ENCODE data around the gene CDC6. TPM values are rescaled to one million over a fixed set of nuclear protein-coding genes. Genes with fewer than 3 reads are reported as not detected.

The CDC6 gene
- total RNA-seq, 2 donors from 2014 or later: 60.9 to 101 TPM

DNA sequence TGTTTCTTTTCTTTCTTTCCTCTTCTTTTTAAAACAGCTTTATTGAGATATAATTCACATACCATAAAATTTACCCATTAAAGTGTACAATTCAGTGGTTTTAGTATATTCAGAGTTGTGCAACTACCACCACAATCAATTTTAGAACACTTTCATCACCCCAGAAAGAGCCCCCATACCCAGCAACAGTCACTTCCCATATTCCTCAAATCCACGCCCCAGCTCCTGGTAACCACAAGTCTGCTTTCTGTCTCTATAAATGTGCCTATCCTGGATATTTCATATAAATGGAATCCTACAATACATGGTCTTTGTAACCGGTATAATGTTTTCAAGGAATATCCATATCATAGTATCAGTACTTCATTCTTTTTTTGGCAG is 40.7 kb downstream of the CDC6 start:
- H3K27ac Mint-ChIP-seq: peak overlapping the region; percentile 27
- H3K4me1 Mint-ChIP-seq: peaks cover 55% of the 10 kb centered on the region
- no peaks in the 10 kb centered on the region for H3K9me3 Mint-ChIP-seq
- ATAC-seq (replicated peaks): no peak
- H3K27me3 Mint-ChIP-seq: no peaks in the 10 kb centered on the region
- peak overlapping the region; percentile 98 for H3K4me3 Mint-ChIP-seq
- peaks cover 64% of the 10 kb centered on the region for H3K36me3 Mint-ChIP-seq (ENCODE audit: low read depth)

DNA sequence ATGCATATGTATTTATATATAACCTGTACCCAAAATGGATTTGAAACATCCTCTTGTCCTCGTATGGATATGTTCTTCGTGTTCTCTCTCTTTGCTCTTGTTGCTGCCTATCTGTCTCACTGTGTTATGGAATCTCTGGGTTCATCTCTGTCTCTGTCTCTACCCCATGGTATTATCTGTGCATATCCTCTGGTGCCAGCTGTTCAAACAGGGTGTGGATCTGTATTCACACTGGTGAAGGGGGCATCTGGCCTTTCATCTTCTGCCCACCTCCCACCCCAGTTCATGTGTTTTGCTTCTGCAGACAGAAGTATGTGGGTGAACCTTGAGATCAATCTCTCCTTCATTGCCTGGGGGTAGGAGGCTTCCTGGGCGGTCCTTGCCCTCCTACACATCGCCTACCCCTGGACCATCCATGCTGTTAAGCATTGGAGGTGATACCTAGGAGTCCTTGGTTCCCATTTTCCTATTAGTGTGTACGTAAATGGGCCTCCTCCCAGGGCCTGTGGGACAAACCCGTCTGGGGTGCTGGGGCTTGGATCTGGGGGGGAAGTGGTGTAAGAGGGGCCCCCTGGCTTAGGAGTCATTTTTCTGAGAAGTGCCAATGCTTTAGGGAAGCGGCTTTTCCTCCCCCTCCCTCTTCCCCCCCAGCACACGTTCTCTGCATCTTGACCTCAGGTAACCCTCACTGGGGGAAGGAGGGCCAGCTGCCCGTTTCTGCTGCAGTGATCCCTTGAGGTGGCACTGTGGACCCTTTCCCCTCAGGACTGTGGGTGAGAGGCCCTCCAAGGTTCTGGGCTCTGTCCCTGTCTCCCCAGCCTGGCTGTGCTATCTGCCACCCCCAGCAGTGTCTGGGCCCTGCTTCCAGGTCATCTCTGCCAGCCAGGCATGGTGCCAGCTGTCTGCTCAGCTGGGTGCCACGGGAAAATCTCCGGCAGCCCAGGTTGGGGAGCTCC is 42.4 kb downstream of the CDC6 start:
- Mint-ChIP-seq H3K27me3 (no peaks in the 10 kb centered on the region), H3K27ac (peak overlapping the region; percentile 73), H3K4me1 (peaks cover 62% of the 10 kb centered on the region), H3K4me3 (peak overlapping the region; percentile 98), H3K9me3 (no peaks in the 10 kb centered on the region), H3K36me3 (ENCODE audit: low read depth) (peaks cover 70% of the 10 kb centered on the region)
- ATAC-seq (replicated peaks): peak; percentile 10

DNA sequence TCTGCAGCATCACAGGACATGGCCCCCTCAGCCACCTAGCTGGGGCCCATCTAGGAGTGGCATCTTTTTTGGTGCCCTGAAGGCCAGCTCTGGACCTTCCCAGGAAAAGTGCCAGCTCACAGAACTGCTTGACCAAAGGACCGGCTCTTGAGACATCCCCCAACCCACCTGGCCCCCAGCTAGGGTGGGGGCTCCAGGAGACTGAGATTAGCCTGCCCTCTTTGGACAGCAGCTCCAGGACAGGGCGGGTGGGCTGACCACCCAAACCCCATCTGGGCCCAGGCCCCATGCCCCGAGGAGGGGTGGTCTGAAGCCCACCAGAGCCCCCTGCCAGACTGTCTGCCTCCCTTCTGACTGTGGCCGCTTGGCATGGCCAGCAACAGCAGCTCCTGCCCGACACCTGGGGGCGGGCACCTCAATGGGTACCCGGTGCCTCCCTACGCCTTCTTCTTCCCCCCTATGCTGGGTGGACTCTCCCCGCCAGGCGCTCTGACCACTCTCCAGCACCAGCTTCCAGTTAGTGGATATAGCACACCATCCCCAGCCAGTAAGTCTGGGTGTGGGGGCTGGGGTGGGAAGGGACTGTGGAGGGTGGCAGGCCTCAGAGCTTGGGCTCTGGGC is 43.3 kb downstream of the CDC6 start:
- H3K36me3 Mint-ChIP-seq (ENCODE audit: low read depth): peaks cover 73% of the 10 kb centered on the region
- H3K27me3 Mint-ChIP-seq: no peaks in the 10 kb centered on the region
- no peaks in the 10 kb centered on the region for H3K9me3 Mint-ChIP-seq
- peak overlapping the region; percentile 73 for H3K27ac Mint-ChIP-seq
- peaks cover 56% of the 10 kb centered on the region for H3K4me1 Mint-ChIP-seq
- ATAC-seq (replicated peaks): no peak
- H3K4me3 Mint-ChIP-seq: peak overlapping the region; percentile 98

DNA sequence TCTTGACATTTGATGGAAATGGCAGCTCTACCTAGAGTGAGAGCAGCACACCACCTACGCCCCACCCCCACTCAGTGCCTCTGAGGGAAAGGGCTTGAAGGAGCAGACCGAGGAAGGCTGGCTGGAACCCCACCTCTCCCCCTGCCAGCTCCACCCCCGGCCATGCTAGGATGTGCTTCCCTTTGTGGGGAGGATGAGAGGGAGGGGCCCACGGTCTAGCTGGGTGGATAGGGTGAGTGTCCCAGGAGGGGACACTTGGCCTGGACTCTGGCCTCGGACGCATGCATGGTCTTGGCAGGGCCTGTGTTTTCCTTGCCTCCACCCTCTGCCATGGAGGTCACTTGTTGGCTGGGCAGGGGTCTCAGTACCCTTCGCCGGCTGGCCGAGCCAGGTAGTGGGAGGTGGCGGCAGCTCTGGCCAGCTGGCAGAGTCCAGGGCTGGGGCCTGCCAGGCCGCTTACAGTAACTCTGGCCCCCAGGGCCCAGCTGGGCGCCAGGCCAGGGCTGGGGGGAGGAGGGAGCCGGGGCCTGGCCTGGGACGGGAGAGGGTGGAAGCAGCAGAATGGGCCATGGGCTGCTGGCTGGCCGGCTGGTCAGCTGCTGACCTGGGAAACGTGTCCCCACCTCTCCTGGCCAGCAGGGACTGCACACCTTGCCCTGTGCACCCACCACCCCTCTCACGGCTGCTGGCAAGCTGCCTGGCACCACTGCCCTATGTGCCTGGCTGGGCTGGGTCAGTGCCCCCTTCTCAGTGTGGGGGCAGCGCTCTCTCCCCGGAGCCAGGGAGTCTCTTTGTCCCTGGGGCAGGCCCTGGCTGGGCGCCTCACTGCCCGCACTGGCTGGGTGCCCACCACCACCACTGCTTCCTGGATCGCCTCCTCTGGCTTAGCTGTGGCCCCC is 44.3 kb downstream of the CDC6 start:
- no peaks in the 10 kb centered on the region for H3K9me3 Mint-ChIP-seq
- peaks cover 50% of the 10 kb centered on the region for H3K4me1 Mint-ChIP-seq
- no peaks in the 10 kb centered on the region for H3K27me3 Mint-ChIP-seq
- H3K4me3 Mint-ChIP-seq: peak overlapping the region; percentile 98
- peaks cover 65% of the 10 kb centered on the region for H3K36me3 Mint-ChIP-seq (ENCODE audit: low read depth)
- ATAC-seq (replicated peaks): no peak
- peak overlapping the region; percentile 73 for H3K27ac Mint-ChIP-seq

DNA sequence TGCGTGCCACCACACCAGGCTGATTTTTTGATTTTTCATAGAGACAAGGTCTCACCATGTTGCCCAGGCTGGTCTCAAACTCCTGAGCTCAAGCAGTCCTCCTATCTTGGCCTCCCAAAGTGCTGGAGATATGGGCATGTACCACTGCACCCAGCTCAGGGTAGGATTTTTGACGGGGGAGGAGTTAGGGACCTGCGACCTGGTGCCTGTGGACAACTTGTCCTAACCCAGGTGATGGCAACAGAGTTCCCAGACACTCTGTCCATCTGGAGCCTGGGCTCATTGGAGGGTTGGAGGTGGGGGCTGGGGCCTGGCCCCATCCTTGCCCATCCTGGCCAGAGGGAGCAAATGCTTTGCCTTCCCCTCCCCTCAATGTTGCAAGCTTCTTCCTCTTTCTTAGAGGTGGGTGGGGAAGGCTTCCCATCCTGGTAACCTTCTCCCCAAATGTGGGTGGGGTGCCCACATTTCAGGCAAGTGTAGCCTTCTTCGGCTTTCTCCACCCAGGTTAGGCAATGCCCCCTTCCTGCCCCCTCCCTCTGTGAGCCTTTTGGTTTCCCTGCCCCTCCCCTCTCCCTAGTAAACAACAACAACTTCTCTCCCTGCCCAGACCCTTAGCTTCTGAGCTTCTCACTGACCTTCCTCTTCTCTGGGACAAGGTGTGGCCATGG is 46.2 kb downstream of the CDC6 start:
- Mint-ChIP-seq H3K4me1 (peaks cover 43% of the 10 kb centered on the region), H3K27ac (peak overlapping the region; percentile 23), H3K9me3 (no peaks in the 10 kb centered on the region), H3K27me3 (no peaks in the 10 kb centered on the region), H3K36me3 (ENCODE audit: low read depth) (peaks cover 50% of the 10 kb centered on the region), H3K4me3 (peak overlapping the region; percentile 7)
- no peak for ATAC-seq (replicated peaks)

DNA sequence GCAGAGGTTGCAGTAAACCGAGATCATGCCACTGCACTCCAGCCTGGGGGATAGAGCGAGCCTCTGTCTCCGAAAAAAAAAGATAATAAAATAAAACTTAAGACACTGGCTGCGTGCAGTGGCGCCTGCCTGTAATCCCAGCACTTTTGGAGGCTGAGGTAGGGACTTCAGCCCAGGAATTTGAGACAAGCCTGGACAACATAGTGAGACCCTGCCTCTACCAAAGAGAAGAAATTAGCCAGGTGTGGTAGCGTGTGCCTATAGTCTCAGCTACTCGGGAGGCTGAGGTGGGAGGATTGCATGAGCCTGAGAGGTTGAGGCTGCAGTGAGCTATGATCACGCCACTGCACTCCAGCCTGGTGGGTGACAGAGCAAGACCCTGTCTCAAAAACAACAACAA is 47.9 kb downstream of the CDC6 start:
- H3K27me3 Mint-ChIP-seq: no peaks in the 10 kb centered on the region
- peaks cover 44% of the 10 kb centered on the region for H3K4me1 Mint-ChIP-seq
- ATAC-seq (replicated peaks): no peak
- H3K36me3 Mint-ChIP-seq (ENCODE audit: low read depth): peaks cover 56% of the 10 kb centered on the region
- H3K9me3 Mint-ChIP-seq: no peaks in the 10 kb centered on the region
- no peak overlapping the region for H3K4me3 Mint-ChIP-seq
- no peak overlapping the region for H3K27ac Mint-ChIP-seq

DNA sequence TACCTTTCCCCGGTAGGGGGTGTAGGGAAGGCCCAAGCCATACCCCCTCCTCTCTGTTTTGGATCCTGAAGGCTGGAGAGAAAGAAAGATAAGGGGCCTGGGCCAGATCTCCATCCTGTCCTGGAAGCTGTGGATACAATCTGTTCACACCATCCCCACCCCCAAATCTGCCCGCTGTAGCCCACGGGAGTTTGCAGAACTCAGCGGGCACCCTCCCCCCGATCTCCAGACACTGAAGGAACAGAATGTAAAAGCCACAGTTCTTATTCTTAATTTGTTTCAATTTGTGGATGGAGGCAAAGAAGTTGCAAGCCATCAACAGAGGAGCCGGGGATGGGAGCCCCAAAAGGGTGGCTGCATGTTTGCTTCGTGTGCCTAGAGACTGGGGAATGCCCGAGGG is 49.7 kb downstream of the CDC6 start:
- H3K9me3 Mint-ChIP-seq: no peaks in the 10 kb centered on the region
- H3K27me3 Mint-ChIP-seq: no peaks in the 10 kb centered on the region
- peak overlapping the region; percentile 84 for H3K27ac Mint-ChIP-seq
- peaks cover 47% of the 10 kb centered on the region for H3K36me3 Mint-ChIP-seq (ENCODE audit: low read depth)
- H3K4me1 Mint-ChIP-seq: peaks cover 38% of the 10 kb centered on the region
- ATAC-seq (replicated peaks): no peak
- H3K4me3 Mint-ChIP-seq: peak overlapping the region; percentile 54

DNA sequence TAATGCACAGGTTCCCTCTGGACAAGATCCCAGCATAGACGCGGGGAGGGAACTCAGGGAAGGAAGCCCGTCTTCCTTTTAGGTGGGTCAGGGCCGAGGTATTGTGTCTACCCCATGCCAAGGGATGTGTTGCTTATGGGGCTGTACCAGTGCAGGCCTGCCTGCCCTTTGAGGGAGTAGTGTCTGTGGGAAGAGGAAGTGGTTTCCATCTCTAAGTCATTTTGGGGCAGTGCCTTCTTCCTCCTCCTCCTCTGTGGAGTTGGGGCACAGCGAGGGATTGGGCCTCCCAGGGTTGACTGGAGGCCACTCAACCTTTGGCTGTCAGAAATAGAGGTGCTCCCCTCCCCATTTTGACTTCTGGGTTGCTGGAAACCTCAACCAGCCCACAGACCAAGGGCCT is 50.4 kb downstream of the CDC6 start:
- Mint-ChIP-seq H3K9me3 (no peaks in the 10 kb centered on the region), H3K4me1 (peaks cover 37% of the 10 kb centered on the region), H3K27ac (peak overlapping the region; percentile 84), H3K27me3 (no peaks in the 10 kb centered on the region), H3K4me3 (peak overlapping the region; percentile 54), H3K36me3 (ENCODE audit: low read depth) (peaks cover 47% of the 10 kb centered on the region)
- peak; percentile 71 for ATAC-seq (replicated peaks)

DNA sequence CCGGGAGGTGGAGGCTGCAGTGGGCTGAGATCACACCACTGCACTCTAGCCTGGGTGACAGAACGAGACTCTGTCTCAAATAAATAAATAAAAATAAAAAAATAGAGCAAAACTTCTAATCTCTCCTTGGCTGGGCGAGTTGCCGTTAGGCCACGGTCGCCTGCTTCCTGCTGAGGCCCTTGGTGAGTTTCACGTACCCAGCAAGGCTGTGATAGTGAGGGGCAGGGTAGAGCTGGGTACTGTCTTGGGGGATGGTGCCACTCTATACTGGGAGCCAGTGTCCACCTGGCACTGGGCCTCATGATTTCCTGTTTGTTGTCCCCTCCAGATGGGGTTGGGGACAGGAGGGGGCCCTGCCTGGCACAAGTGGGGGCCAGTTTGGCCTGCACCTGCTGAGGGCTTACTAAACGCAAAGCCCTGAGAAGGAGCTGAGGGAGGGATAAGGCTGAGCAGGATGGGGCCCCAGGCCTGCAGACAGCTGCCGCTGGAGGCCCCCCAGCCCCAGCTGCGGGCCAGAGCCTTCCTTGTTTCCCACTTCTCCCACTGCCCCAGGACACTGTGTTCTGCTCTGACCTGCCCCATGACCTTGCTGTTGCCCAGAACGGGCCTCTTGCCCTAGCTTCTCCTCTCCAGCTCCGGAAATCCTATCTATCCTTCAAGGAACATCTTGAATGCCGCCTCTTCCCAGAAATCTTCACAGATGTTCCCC is 51.4 kb downstream of the CDC6 start:
- no peak for ATAC-seq (replicated peaks)
- Mint-ChIP-seq H3K9me3 (no peaks in the 10 kb centered on the region), H3K4me3 (peak overlapping the region; percentile 3), H3K27me3 (no peaks in the 10 kb centered on the region), H3K4me1 (peaks cover 37% of the 10 kb centered on the region), H3K27ac (peak overlapping the region; percentile 70), H3K36me3 (ENCODE audit: low read depth) (peaks cover 48% of the 10 kb centered on the region)

DNA sequence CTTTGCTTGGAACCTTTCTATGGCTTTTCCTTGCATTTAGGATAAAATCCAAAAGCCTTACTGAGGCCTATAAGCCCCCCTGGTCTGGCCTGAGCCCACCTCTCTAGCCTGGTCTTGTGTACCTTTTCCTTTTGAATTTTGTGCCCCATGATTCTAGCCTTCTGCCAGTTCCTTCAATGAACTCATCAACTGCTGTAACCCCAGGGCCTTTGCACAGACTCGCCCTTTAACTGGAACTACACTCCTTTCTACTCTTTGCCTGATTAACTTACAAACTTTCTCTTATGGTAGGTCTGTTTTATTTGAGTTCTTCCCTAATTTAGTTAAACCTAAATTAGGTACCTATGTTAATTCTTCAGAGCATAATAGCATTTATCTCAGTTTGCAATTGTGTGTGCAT is 52.6 kb downstream of the CDC6 start:
- peaks cover 35% of the 10 kb centered on the region for H3K4me1 Mint-ChIP-seq
- ATAC-seq (replicated peaks): no peak
- H3K4me3 Mint-ChIP-seq: peak overlapping the region; percentile 81
- H3K27ac Mint-ChIP-seq: peak overlapping the region; percentile 82
- no peaks in the 10 kb centered on the region for H3K9me3 Mint-ChIP-seq
- H3K36me3 Mint-ChIP-seq (ENCODE audit: low read depth): peaks cover 40% of the 10 kb centered on the region
- no peaks in the 10 kb centered on the region for H3K27me3 Mint-ChIP-seq

DNA sequence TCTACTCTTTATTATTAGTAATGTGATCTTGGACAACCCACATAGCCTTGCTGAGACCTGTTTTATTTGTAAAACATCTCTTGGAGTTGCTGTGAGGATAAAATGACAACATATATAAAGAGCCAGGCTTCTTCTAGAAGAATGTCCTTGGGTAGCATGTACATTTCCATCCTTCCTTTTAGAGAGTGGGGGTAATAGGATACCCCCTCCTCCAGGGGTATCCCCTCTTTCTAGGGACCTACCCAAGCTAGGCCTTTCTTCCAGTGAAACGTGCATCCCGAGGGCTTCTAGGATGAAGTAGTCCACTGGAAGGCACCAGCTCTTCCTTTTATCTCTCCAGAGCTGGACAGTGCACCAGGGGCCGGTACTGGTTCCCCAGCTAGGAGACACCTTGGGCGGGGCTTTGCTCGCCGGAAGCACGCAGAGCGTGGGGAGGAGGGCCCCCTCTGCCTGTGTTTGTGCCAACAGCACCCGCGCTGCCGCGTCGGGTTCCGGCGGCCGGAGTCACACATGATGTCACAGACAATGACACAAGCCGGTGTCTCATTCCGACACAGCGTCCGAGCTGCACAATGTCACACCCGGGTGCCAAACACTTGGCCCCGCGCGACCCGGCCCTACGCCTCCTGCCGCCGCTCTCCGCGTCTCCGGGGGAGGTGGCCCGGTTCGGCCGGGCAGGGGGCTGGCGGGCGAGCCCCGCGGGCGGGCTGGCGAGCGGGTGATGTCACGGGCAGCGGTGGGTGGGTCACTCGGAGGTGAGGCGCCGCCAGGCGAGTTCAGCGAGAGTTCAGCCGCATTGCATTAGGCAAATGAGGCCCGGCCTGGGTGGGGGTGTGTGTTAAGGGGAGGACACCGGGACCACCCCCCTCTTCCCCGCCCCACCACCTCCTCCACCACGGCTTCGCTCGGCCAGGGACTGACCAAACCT is 53.5 kb downstream of the CDC6 start:
- peaks cover 38% of the 10 kb centered on the region for H3K4me1 Mint-ChIP-seq
- ATAC-seq (replicated peaks): peak; percentile 89
- peaks cover 39% of the 10 kb centered on the region for H3K36me3 Mint-ChIP-seq (ENCODE audit: low read depth)
- peak overlapping the region; percentile 81 for H3K4me3 Mint-ChIP-seq
- H3K27me3 Mint-ChIP-seq: no peaks in the 10 kb centered on the region
- no peaks in the 10 kb centered on the region for H3K9me3 Mint-ChIP-seq
- peak overlapping the region; percentile 82 for H3K27ac Mint-ChIP-seq

DNA sequence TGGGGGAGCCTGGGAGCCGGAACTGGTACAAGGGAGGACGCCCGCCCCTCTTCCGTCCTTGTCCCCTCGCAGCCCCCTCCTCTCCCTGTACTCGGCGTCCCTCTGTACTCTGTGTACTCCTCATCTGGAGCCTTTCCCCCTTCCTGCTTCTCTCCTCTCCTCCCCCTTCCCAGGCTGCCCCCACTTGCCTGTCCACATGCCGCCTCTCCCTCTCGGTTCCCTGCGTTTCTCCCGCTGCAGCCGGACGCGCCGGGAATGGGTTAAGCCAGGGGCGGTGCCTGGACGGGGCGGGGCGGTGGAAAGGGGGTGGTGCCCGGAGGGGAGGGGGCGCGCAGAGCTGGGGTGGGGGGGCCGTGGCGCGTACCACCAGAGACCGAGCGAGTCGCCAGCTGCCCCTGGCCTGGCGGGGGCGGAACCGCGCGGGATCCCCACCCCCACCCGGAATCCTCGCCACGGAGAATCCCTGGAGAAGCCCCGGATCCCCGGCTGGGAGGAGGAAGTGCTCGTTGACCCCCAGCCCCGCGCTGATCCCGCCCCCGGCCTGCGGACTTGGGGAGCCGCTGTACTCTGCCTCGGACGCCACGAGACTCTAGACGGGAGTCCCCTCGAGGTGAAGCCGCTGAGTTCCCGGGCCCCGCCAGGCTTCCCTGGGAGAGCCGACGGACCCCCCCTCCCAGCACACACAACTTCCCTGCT is 54.3 kb downstream of the CDC6 start:
- no peak overlapping the region for H3K27ac Mint-ChIP-seq
- no peak for ATAC-seq (replicated peaks)
- peak overlapping the region; percentile 81 for H3K4me3 Mint-ChIP-seq
- H3K9me3 Mint-ChIP-seq: no peaks in the 10 kb centered on the region
- H3K36me3 Mint-ChIP-seq (ENCODE audit: low read depth): peaks cover 42% of the 10 kb centered on the region
- peaks cover 41% of the 10 kb centered on the region for H3K4me1 Mint-ChIP-seq
- no peaks in the 10 kb centered on the region for H3K27me3 Mint-ChIP-seq
